HG02852 (cell line): ENCODE measurements around the gene KCNIP4.

Experiments used
- ATAC-seq: cut with Tn5 transposase; IDR thresholded peaks from one replicate; pipeline ENCODE4 v1.9.1; 2021; ENCODE audit warnings: mild to moderate bottlenecking, moderate library complexity; ENCODE audit not compliant: unreplicated experiment

The KCNIP4 gene

DNA sequence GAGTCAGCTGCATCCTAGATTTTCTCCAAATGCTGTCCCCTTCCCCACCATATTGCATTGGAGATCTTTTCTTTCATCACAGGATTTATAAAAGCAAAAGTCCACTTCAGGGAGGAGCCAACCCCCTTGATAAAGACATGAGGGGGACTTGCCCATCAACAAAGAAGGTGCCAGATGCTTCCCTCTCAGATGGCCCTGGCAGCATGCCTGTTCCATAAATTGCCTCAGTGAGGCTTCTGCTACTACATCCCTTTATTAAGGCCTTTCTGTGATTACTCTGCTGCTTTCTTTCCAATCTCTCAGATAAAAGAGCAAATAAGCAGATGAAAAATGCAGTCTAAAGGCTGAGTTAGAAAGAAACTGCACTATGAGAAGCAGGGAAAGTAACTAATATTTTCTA, 736.7 kb downstream of the KCNIP4 start:
- ATAC-seq: no peak

GRCh38 chr4:21209860-21210259, 738.7 kb downstream of the KCNIP4 start:
- ATAC-seq: no peak

DNA sequence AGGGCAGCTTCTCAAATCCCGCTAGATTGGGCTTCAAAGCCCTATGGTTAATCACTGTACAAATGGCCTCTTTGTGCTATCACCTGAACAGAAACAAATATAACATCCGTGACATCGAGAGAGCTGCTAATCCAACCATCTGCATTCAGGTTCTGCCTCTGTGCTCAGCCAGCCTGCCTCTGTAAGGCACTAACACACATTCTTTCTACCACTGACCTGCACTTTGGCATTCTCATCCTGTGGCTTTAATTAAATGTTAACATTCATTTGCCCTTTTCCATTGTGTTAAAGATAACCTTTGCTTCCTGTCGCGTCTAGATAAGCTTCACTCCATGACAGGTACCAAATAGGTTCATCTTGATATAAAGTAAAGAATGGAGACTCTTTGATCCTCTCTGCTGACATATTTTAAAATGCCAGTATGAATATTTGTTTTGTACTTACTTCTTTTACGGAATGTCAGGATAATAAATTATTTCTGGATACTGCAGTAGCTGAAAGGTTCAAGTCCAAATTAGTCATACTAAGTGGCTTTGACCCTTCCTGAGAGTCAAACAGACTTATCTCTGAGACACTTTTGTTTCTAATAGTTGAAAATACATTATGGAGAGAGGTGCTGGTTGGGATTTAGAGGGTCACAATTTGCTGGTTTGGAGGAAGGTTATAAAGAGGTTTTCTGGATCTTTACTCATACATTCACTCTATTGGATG, 742.6 kb downstream of the KCNIP4 start:
- no peak for ATAC-seq

DNA sequence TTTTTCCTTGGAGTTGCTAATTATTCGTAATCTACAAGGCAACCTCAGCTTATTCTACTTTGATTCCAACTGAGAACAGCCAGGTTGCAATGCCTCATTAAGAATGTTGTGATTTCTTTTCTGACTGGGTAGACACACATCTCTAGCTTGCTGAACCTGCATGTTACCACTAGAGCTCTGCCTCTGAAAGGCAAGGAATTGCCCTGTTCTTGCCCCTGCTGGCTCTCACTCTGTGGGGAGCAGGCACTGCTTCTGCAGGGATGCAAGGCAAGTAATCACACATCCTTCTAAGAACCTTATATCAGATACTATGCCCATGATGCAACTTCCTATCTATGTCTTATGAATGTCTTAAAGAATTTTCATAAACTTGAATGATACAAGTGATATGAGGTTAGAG, 745.2 kb downstream of the KCNIP4 start:
- no peak for ATAC-seq

DNA sequence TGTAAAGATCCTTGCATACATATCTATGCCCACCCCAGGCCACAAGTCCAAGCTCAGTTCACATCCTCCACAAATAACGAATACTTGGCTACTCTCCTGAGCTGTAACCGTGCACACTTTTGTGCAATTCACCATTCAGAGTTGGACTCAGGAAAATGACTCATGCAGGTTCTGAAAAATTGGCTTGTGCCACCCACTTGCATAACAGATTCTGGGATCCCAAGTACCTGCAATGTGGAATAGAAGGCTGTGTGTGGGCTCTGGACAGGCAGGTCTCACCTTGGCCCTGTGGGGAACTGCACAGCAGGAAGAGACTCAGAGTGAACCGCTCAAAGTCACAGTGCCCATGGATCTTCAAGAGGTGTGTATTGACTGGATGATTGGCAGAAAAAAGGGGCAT, 745.6 kb downstream of the KCNIP4 start:
- no peak for ATAC-seq

- no peak for ATAC-seq
Measured at GRCh38 chr4:21198683-21199082, 749.9 kb downstream of the KCNIP4 start.

DNA sequence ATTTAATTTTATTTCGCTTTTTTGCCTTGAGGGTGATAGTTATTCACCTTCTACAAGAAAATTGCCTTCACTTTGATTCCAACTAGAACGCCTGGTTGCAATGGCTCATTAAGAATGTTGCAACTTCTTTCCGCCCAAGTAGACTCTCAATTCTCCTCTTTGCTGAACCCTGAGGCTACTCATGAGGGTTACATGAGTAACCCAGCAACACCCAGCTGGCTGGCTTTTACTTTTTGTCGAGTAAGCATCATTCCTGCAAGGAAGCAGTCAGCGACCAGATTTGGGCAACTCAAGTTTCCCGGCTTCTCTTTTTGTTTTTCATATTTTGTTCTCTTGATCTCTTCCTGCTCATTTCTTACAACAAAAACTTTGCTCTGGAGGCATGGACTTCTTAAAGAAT, 752.9 kb downstream of the KCNIP4 start:
- ATAC-seq: no peak

DNA sequence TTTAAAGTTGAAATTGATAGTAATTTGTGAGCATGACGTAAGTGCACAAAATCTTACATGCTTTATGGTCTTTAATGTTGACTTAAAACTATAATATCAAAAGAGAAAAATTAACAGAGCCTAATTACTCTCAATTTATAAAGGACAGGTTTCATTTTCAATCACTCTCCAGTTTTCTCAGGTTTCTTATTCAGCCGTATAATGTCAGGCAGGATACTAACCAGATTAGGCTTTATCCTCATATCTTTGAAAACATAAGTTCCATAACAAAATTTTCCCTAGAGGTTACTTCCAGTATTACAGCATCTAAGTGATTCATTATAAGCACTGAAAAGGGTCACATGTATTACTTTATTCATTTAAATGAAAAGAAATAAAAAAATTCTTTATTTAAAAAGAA, 756.2 kb downstream of the KCNIP4 start:
- ATAC-seq: no peak

DNA sequence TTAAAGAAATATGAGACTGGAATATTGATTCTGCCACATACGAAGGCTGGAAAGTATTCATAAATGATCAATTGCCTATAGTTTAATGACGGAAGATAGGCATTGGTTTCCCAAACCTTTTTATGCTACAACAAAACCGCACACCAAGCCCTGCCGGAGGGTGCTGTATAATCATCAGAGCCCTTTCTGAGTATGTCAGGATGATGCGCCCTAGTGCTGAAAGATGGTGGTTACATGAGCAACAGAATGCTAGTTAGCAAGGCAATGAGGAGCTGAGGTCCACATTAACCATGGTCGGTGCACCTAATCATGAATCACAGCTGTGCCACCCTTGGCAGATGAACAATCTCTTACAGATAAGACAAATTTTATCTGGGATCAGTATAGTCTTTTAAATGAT, 757.3 kb downstream of the KCNIP4 start:
- ATAC-seq: no peak

- ATAC-seq: no peak
Measured at GRCh38 chr4:21184788-21185187, 763.8 kb downstream of the KCNIP4 start.

DNA sequence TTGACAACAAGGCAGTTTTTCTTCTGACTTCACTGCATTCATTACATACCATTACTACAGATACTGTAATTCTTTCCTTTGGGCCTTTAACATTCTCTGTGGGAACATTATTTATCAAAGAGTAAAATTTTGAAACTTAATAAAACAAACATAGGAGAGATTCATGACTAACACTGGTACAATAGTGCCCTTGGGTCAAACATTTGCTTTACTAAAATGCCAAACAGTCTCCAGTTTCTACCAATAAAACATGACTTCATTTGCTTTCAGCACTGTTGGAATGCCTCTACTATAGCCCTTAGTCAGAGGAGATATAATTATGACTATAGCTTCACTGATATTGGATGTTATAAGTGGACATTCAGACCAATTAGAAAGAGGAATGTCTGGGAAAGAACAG, 766.9 kb downstream of the KCNIP4 start:
- ATAC-seq: no peak

- no peak for ATAC-seq
Measured at GRCh38 chr4:21177871-21178270, 770.7 kb downstream of the KCNIP4 start.

GRCh38 chr4:21177092-21177491, 771.5 kb downstream of the KCNIP4 start:
- no peak for ATAC-seq

DNA sequence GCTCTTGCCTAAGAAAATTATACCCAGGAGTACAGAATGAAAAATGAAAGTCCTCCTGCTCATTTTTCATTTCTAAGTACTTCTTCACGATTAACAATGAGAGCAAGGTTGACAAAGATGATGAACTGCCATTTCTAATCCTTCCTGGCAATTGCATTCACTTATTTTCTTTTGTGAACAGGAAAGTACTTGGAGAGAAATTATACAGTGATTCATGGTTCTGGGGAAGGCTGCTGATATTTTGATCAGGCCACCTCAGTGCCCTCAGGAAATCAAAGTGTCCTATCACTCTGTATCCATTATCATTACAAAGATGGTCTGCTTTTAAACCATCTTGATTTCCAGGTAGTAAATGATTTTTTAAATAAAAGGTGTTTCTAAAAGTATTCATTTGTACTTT, 780.9 kb downstream of the KCNIP4 start:
- ATAC-seq: no peak

- no peak for ATAC-seq
Measured at GRCh38 chr4:21155367-21155766, 793.2 kb downstream of the KCNIP4 start.

- no peak for ATAC-seq
Measured at GRCh38 chr4:21139327-21139726, 809.2 kb downstream of the KCNIP4 start.

DNA sequence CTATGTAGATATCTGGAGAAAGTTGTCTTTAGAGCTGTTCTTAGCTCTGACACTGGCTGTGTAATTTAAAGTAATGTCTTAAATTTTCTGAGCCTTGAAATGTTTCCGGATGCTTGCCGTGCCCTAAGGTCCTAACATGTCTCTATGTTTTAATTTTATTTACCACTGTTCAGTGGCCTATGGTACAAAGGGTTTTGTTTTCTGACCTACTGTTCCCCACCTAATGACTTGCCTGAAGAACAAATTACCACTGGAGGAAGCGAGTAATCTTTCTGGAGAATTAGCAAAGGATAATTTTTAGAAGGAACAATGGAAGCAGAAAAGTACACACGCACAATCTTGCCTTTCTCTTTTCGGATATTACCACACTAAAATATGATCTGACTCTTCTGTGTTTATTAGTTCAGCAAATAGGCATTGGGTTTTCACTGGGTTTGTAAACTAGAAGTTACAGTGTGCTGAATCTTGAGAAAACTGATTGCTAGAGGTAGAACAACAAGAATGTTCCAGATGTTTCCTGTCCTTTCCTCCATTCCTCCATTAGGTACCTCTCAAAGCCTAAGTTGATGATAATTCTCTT, 812.4 kb downstream of the KCNIP4 start:
- no peak for ATAC-seq

DNA sequence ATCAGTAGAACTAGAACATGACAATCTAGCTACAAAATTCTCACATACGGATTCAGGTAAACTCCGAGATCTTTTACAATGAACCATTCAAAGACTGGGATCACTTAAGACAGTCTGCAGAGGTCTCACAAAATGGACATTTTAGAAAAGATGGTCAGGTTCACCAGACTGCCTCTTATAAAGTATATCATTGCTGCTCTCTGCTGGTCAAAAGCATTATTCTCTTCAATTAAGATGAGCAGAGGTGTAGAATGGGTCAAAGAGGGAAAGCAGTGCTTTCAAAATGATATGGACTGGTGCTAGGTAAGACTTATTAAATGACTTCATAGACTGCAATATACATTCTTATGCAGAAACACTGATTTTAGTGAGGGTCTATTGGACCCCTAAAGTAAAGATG, 813.6 kb downstream of the KCNIP4 start:
- no peak for ATAC-seq

DNA sequence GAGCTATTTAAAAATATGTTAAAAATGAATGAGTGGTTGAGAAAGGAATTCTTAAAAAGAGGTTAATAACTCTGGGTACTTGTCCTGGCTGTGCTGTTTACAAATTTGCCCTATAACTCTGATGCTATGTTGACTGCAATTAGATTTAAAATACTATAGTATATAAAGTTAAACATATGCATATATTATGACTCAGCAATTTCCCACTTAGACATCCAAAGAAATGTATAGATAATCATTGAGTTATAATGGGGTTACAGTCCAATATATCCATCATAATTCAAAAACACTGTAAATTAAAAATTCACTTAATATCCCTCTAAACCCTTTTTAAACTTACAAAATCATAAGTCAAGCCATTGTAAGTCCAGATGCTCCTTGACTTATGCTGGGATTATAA, 818.0 kb downstream of the KCNIP4 start:
- no peak for ATAC-seq

DNA sequence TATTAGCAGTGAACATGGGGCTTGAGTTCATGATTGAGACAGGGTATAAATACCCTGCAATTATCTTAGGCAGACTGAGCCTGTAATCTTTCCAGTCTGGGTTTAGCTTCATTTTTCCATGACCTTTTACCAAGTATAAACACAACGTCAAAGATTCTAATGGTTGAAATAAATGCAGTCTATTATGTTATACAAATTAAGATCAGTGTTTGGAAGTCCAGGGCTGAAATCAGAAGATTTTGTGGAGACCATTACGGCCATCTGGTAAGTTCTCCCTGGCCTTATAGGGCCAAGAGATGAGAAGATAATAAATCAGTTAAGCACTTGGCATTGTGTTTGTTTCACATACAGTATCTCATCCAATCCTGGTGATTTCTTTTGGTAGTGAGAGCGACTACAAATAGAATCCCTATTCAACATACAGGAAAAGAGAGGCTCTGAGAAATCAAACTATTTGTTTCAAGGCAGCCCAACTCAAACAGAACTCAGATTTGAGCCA, 822.5 kb downstream of the KCNIP4 start:
- ATAC-seq: no peak

- no peak for ATAC-seq
Measured at GRCh38 chr4:21118301-21118700, 830.3 kb downstream of the KCNIP4 start.

DNA sequence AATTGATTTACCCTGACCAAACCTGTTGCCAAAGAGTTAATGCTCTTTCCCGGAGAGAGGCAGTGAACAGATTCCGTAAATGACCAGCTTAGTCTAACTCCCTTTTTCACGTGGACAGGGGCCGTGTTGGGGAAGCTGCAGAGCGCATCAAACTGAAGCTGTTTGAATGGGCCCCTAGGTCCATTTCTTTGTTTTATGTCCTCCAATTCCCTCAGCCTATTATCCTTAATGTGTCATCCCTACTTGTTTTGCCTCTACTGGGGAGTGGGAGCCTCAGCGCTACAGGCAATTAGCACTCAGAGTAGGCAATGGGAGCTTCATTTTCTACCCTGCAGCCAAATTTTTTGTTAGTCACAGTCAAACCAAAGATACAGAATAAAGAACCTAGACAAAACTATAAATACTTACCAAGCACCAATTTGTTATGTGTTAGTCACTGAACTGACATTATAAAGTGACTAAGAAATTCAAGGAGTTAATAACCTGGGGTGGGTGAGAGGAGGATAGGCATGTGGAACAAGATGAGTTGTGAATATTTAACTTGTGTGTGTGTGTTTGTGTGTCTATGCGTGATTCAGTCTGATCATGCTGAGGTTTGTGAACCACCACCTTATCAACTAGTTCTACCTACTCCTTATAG, 830.9 kb downstream of the KCNIP4 start:
- no peak for ATAC-seq
